ENCODE data around the gene SLC6A12.

DNA sequence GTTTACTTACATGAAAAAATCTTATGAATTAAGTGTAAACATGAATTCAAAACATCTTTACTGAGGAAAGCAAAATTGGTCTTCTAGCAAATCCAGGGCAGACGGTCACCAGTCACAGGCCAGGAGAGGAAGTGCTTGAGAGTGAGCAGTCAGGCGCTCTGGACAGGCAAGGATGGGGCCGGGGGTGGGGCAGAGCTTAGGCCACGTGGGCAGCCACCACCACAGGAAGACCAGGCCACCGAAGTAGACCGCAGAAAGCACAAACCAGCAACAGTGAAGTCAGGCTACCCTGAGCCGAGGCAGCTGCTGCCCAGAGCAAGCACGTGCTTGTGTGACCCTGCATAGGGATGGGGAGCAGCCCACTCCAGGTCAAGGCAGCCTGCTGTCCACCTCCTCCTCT, 33.5 kb downstream of the SLC6A12 start:
- TF ChIP-seq, protein P1, sequence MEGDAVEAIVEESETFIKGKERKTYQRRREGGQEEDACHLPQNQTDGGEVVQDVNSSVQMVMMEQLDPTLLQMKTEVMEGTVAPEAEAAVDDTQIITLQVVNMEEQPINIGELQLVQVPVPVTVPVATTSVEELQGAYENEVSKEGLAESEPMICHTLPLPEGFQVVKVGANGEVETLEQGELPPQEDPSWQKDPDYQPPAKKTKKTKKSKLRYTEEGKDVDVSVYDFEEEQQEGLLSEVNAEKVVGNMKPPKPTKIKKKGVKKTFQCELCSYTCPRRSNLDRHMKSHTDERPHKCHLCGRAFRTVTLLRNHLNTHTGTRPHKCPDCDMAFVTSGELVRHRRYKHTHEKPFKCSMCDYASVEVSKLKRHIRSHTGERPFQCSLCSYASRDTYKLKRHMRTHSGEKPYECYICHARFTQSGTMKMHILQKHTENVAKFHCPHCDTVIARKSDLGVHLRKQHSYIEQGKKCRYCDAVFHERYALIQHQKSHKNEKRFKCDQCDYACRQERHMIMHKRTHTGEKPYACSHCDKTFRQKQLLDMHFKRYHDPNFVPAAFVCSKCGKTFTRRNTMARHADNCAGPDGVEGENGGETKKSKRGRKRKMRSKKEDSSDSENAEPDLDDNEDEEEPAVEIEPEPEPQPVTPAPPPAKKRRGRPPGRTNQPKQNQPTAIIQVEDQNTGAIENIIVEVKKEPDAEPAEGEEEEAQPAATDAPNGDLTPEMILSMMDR (IDR thresholded peaks at IDR 0.05): no peak
- TF ChIP-seq ZFX (IDR thresholded peaks at IDR 0.05; ENCODE audit: borderline replicate concordance): no peak

Data from 22Rv1 (cell line).